Dendritic cell treated with granulocyte-macrophage colony-stimulating factor and Interleukin-4, amounts not matched to agents 40 ng/mL and 50 ng/mL, for 4 days (primary cell): ENCODE measurements around the gene PRKCA.
"Not testable (repeated sequence)": the region's sequence is repeated elsewhere in the genome, so short reads cannot be mapped to it uniquely, and the experiment has no call there.

Experiments
- H3K27ac Mint-ChIP-seq: one replicate; pipeline ENCODE4 v1.8.0; 2022; ENCODE audit warnings: mild to moderate bottlenecking, mixed read lengths
- H3K27me3 Mint-ChIP-seq: one replicate; pipeline ENCODE4 v1.8.0; 2022; ENCODE audit warnings: mild to moderate bottlenecking, mixed read lengths
- H3K36me3 Mint-ChIP-seq: one replicate; pipeline ENCODE4 v1.8.0; 2022; ENCODE audit warnings: low read depth, mixed read lengths
- H3K4me1 Mint-ChIP-seq: one replicate; pipeline ENCODE4 v1.8.0; 2022; ENCODE audit warnings: low read depth, mixed read lengths
- H3K4me3 Mint-ChIP-seq: one replicate; pipeline ENCODE4 v1.8.0; 2022; ENCODE audit warnings: mild to moderate bottlenecking, moderate library complexity, mixed read lengths
- H3K9me3 Mint-ChIP-seq: one replicate; pipeline ENCODE4 v1.8.0; 2022; ENCODE audit warnings: mixed read lengths
- intact Hi-C: fragments of 100-400 bp; cut with micrococcal nuclease; formaldehyde crosslinking; loops from one replicate; pipeline ENCODE4 v1.15.0; 2022

PRKCA gene

DNA sequence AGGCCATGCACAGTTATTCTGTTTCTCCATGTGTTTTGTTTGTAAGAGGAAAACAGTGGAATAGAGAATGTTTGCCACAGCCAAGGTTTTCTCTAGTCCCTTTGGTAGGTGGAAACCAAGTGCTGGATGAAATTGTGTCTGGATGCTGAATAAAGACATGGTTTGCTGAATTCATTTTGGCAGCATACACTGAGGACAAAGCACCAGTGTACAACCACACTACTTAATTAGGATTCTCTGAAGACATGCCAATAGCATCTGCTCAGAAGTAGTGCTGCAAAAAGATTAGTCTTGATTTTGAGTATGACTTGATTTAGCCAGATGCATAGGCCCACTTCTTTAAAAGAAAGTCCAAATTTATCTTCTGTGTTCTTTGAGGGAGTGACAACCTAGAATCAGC lies 302.0 kb downstream of the PRKCA start:
- no peaks in the 10 kb centered on the region for H3K27me3 Mint-ChIP-seq
- peaks cover 13% of the 10 kb centered on the region for H3K9me3 Mint-ChIP-seq
- intact Hi-C loops = no loop called here
- no peak overlapping the region for H3K27ac Mint-ChIP-seq
- H3K36me3 Mint-ChIP-seq = peaks cover 4% of the 10 kb centered on the region
- H3K4me1 Mint-ChIP-seq = peaks cover 2% of the 10 kb centered on the region
- no peak overlapping the region for H3K4me3 Mint-ChIP-seq

DNA sequence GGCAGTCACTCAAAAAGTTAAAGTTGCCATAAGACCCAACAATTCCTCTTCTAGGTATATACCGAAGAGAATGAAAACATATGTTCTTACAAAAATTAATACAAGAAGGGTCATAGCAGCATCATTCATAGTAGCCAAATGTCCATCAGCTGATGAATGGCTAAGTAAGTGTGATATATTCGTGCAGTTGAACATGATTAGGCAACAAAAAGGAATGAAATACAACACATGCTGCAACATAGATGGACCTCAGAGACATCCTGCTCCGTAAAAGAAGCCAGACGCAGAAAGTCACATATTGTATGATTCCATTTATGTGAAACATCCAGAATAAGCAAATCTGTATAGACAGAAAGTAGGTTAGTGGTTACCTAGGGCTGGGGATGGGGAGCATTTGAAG lies 303.1 kb downstream of the PRKCA start:
- peaks cover 10% of the 10 kb centered on the region for H3K36me3 Mint-ChIP-seq
- intact Hi-C loops = no loop called here

DNA sequence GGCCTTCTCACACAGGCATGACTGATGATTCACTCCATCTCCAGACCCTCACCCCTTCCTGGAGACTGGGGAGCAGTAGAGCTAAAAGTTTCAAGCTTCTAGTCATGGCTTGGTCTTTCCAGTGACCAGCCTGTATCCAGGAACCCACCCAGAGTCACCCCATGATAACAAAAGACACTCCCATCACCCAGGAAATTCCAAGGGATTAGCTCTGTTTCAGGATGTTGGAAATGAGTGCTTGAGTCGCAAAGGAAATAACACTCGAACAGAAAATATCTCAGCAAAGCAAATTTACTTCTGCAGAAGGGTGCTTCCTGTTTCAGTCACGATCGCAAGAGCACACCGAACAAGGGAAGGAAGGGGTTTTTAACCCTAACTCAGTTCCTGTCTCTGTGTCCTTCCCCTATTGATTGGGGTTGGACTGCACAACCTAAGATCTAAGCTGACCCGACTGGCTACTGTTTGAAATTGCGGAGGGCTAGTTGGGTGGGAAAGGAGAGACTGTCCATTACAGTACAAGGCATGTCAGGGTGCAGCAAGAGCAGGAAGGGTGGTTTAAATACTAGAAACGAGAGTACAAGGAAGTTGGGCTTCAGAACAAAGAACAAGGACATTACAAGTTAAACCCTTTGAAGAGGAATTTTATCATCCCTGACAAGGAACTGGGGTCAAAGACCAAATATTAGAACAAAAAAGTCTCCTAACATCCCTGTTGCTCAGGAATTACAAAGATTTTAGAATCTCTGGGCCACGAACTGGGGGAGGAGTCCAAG lies 308.1 kb downstream of the PRKCA start:
- no peaks in the 10 kb centered on the region for H3K27me3 Mint-ChIP-seq
- no peak overlapping the region for H3K4me3 Mint-ChIP-seq
- H3K9me3 Mint-ChIP-seq = peaks cover 37% of the 10 kb centered on the region
- intact Hi-C loops = no loop called here
- peaks cover 19% of the 10 kb centered on the region for H3K36me3 Mint-ChIP-seq
- peaks cover 31% of the 10 kb centered on the region for H3K4me1 Mint-ChIP-seq
- H3K27ac Mint-ChIP-seq = peak overlapping the region; percentile 56

More for the DNA sequence above, 303.1 kb downstream of the PRKCA start:
- H3K27me3 Mint-ChIP-seq = no peaks in the 10 kb centered on the region
- H3K9me3 Mint-ChIP-seq = peaks cover 25% of the 10 kb centered on the region
- no peak overlapping the region for H3K27ac Mint-ChIP-seq
- peaks cover 10% of the 10 kb centered on the region for H3K4me1 Mint-ChIP-seq
- H3K4me3 Mint-ChIP-seq = no peak overlapping the region

DNA sequence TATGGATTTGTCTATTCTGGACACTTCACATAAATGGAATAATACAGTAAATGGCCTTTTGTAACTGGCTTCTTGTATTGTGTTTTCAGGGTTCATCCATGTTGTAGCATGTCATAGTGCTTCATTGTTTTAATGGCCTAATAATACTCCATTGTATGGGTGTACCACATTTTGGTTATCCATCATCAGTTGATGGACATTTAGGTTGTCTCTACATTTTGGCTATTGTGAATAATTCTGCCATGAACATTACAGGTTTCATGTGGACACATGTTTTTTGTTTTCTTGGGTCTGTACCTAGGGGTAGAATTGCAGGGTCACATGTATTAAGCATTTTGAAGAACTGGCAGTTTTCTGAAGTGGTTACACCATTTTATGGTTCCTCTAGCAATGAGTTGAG lies 309.0 kb downstream of the PRKCA start:
- no peak overlapping the region for H3K4me3 Mint-ChIP-seq
- no peaks in the 10 kb centered on the region for H3K27me3 Mint-ChIP-seq
- peaks cover 37% of the 10 kb centered on the region for H3K9me3 Mint-ChIP-seq
- peaks cover 31% of the 10 kb centered on the region for H3K4me1 Mint-ChIP-seq
- H3K27ac Mint-ChIP-seq = no peak overlapping the region
- intact Hi-C loops = no loop called here
- peaks cover 19% of the 10 kb centered on the region for H3K36me3 Mint-ChIP-seq

DNA sequence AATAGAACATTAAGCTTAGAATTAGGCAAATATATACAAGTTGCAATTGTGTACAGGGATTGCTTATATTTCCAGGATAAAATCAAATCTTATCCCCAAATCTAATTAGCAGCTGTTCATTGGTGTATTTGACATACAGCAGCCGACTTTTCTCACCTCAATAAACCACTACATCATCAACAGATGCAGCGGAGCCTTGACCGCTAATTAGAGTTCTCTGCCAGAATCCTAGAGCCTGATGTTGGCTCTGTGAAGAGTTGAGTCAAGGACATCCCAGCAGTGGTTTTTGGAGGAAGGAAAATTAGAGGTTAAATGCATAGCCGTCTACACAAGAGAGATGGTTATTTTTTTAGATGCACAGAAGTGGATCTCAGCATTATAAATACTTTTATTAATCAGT lies 310.6 kb downstream of the PRKCA start:
- H3K9me3 Mint-ChIP-seq = peaks cover 37% of the 10 kb centered on the region
- H3K27me3 Mint-ChIP-seq = no peaks in the 10 kb centered on the region
- intact Hi-C loops = no loop called here
- peaks cover 31% of the 10 kb centered on the region for H3K4me1 Mint-ChIP-seq
- H3K36me3 Mint-ChIP-seq = peaks cover 19% of the 10 kb centered on the region
- H3K27ac Mint-ChIP-seq = no peak overlapping the region
- H3K4me3 Mint-ChIP-seq = no peak overlapping the region

DNA sequence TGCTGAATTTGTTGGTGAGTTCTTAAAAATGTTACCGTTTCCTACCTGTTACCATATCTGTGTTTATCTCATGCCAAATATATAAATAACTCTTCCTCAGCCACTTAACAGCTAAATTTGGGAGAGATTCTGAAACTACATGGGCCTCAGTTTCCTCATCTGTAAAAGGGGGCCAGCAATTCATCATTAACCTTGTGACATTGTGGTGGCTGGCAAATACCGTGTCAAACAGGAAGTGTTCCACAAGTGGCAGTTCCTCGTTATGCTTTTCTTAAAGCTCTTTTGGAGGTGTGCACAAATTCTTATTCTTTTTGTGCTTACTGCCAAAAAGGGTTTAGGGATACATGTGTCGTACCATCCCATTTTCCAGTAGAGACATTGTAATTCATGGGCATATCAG lies 312.1 kb downstream of the PRKCA start:
- peaks cover 28% of the 10 kb centered on the region for H3K4me1 Mint-ChIP-seq
- peaks cover 23% of the 10 kb centered on the region for H3K9me3 Mint-ChIP-seq
- intact Hi-C loops = no loop called here

DNA sequence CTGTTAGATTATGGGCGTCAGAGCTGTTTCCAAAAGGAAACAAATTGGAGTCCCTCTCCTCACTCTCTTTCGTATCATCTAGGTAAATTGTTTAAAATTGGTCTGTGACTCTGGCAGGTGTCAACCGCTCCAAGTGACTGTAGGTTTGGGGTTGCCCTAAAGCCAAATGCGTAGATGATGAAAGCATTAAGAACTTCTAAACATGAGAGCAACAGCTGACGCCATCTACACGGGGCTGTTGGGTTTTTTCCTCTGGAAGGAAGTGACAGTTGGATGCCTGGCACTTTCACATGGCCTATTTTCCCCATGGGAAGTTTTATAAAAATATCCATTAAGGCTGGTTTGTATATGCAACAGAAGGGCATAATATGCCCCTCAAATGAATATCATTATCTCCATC lies 316.8 kb downstream of the PRKCA start:
- Mint-ChIP-seq H3K36me3 (no peaks in the 10 kb centered on the region), H3K9me3 (no peaks in the 10 kb centered on the region), H3K4me3 (no peak overlapping the region), H3K27me3 (no peaks in the 10 kb centered on the region), H3K4me1 (peaks cover 18% of the 10 kb centered on the region), H3K27ac (no peak overlapping the region)
- intact Hi-C loops = no loop called here

More for the DNA sequence above, 312.1 kb downstream of the PRKCA start:
- Mint-ChIP-seq H3K36me3 (peaks cover 14% of the 10 kb centered on the region), H3K27me3 (no peaks in the 10 kb centered on the region), H3K27ac (no peak overlapping the region), H3K4me3 (no peak overlapping the region)

DNA sequence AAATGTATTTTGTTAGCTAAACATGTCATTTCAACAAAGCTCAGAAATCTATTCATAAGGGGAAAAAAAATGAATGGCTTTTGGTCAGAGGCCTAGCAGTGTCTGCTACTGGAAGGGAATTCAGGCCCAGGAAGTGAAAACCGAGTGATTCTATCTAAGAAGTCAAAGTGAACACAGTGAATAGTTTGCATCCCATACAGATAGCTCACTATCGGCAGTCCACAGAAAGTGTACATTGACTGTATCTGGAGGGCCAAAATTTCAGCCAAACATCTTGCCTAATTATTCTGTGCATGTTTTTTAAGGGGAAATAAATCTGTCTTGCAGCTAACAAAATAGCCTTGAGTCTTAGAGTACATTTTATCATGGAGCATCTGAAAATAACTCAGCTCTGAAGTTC lies 318.1 kb downstream of the PRKCA start:
- Mint-ChIP-seq H3K9me3 (no peaks in the 10 kb centered on the region), H3K36me3 (no peaks in the 10 kb centered on the region), H3K27me3 (no peaks in the 10 kb centered on the region), H3K4me3 (no peak overlapping the region), H3K4me1 (peaks cover 6% of the 10 kb centered on the region), H3K27ac (no peak overlapping the region)
- intact Hi-C loops = no loop called here

DNA sequence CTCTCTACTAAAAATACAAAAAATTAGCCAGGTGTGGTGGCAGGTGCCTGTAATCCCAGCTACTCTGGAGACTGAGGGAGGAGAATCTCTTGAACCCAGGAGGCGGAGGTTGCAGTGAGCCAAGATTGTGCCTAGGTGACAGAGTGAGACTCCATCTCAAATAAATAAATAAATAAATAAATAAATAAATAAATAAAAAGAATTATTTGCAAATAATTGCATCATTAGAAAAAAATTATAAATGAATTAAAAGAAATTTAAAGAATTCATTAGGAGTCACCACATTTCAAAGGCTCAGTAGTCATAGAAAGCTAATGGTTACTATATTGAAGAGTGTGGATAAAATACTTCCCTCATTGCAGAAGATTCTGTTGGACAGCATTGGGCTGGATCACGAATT lies 322.2 kb downstream of the PRKCA start:
- H3K27me3 Mint-ChIP-seq, intact Hi-C loops, H3K9me3 Mint-ChIP-seq, H3K36me3 Mint-ChIP-seq, H3K4me3 Mint-ChIP-seq, H3K27ac Mint-ChIP-seq: not testable (repeated sequence)
- peaks cover 11% of the 10 kb centered on the region for H3K4me1 Mint-ChIP-seq

DNA sequence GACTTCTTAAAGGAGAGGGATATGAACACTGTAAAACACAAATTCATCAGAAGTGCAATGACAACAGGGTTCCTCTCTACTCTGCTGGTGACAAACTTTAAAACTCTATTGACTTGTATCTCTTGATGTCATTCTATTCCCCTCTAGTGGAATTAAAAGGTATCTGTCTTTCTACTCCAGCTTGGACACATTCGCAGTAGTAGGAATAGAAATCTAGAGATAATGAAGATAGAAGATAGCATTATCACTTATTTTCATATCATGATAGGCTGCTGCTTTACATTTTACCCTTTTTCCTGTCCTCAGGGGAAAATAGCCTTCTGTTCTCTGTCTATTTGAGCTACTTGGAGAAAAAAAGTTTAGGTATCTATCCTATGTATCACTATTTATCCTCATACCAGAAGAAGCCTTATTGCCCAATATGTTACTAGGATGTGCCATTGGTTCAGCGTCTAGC lies 322.9 kb downstream of the PRKCA start:
- Mint-ChIP-seq H3K4me3 (no peak overlapping the region), H3K4me1 (peaks cover 8% of the 10 kb centered on the region), H3K36me3 (no peaks in the 10 kb centered on the region), H3K27me3 (no peaks in the 10 kb centered on the region), H3K9me3 (no peaks in the 10 kb centered on the region), H3K27ac (no peak overlapping the region)
- intact Hi-C loops = no loop called here

DNA sequence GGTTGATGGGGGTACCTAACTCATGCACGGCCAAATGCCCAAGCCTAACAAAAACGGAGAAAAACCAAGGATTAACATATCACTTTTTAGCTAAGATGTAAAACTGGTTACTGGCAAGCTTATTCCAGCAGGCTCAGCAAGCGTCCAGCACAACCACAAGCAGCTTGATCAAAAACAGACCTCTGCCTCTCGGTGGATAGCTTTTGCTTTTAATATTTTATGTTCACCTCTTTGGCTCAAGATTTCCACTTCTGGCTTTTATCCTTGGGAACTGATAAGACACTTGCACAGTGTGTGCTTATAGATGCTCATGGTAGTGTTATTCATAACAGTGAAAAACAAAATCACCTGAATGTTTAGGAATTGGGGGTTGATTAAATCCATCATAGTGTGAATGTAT lies 325.6 kb downstream of the PRKCA start:
- H3K36me3 Mint-ChIP-seq = no peaks in the 10 kb centered on the region
- no peak overlapping the region for H3K27ac Mint-ChIP-seq
- H3K27me3 Mint-ChIP-seq = no peaks in the 10 kb centered on the region
- peaks cover 6% of the 10 kb centered on the region for H3K4me1 Mint-ChIP-seq
- H3K9me3 Mint-ChIP-seq = no peaks in the 10 kb centered on the region
- H3K4me3 Mint-ChIP-seq = no peak overlapping the region
- intact Hi-C loops = no loop called here

DNA sequence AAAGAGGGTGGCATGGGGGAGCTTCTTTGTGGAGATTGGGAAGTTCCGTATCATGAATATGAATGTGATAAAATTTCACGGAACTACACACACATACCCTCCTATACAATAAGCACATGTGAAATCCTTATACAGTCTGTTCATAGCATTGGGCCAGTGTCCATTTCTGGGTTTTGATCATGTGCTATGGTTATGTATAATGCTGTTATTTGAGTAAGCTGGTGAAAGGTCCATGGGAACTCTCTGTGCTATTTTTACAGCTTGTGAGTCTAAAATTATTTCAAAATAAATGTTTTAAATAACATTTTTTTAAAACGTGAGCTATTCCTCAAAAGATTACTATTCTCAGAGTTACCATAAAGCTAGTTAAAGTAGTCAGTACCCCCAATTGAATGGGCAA lies 327.3 kb downstream of the PRKCA start:
- Mint-ChIP-seq H3K36me3 (no peaks in the 10 kb centered on the region), H3K27me3 (no peaks in the 10 kb centered on the region), H3K27ac (no peak overlapping the region), H3K4me1 (peaks cover 20% of the 10 kb centered on the region), H3K4me3 (no peak overlapping the region), H3K9me3 (no peaks in the 10 kb centered on the region)
- intact Hi-C loops = no loop called here

DNA sequence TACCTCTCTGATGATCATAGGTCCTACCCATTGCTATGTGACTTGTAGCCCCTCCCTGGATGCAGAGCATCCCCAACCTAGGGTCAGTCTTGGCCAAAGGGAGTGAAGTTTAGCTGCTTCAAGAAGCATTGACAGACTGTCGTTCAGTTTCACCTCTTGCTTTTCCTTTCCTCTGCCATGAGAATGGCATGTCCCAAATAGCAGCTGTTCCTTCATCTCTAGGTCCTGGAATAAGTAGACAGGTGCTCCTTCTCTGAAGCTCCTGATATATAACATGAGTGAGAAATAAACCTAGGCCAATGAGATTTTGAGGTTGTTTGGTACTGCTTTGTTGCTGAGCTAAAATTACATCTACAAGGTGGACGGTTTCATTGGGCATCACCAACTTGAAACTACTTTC lies 328.0 kb downstream of the PRKCA start:
- intact Hi-C loops = no loop called here
- Mint-ChIP-seq H3K4me1 (peaks cover 23% of the 10 kb centered on the region), H3K9me3 (no peaks in the 10 kb centered on the region), H3K36me3 (no peaks in the 10 kb centered on the region), H3K27me3 (no peaks in the 10 kb centered on the region), H3K4me3 (no peak overlapping the region), H3K27ac (no peak overlapping the region)

DNA sequence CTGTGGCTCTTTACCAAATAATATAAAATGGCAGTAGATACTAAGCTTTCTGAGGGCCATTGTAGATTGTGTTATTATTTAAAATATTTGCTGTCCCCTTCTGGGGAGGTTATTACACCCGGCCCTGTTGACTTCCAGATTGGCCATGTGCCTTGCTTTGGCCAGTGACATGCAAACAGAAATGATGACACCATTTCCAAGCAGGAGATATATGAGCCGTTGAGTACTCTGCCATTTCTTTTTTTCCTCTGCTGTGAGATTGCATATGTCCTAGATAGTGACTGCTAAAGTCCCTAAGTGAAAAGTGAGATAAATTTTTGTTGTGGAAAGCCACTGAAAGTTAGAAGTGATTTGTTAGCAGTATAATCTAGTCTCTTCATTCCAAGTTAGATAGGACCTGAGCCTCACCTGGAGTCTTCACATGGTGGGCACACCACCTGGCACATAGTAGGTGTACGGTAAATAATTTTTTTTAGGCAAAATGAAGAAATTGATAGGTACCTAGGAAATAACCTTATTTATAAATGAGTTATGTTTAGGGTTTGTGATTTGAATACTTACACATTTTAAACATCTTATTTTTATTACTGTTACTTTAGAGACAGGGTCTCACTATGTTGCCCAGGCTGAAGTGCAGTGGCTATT lies 328.5 kb downstream of the PRKCA start:
- peaks cover 20% of the 10 kb centered on the region for H3K4me1 Mint-ChIP-seq
- H3K27ac Mint-ChIP-seq = no peak overlapping the region
- no peaks in the 10 kb centered on the region for H3K36me3 Mint-ChIP-seq
- intact Hi-C loops = no loop called here
- H3K4me3 Mint-ChIP-seq = no peak overlapping the region
- no peaks in the 10 kb centered on the region for H3K27me3 Mint-ChIP-seq
- no peaks in the 10 kb centered on the region for H3K9me3 Mint-ChIP-seq

DNA sequence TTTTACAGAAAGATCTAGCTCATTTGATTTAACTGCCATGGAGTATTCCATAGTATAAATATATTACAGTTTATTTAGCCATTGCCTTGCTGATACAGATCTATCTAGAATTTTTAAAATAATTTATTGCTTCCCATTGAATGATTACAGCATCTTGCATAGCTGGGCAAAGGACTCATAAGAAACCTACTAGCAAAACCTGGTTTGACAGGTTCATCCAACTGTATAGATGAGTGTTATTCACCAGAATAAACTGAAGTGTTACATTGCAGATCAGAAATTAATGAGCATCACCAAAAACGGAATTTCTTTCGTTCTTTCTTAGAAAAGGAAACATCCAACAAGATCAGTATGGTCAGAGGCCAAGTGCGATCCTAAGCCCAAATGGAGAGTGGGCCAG lies 330.3 kb downstream of the PRKCA start:
- intact Hi-C loops = no loop called here
- no peaks in the 10 kb centered on the region for H3K27me3 Mint-ChIP-seq
- no peak overlapping the region for H3K27ac Mint-ChIP-seq
- no peak overlapping the region for H3K4me3 Mint-ChIP-seq
- no peaks in the 10 kb centered on the region for H3K36me3 Mint-ChIP-seq
- H3K4me1 Mint-ChIP-seq = peaks cover 18% of the 10 kb centered on the region
- no peaks in the 10 kb centered on the region for H3K9me3 Mint-ChIP-seq
